H9 (cell line): Measurements from ENCODE around the gene PRUNE2. TPM values are rescaled to one million over a fixed set of nuclear protein-coding genes. Genes with fewer than 3 reads are reported as not detected.

Source experiments
- DNase-seq: peaks from one replicate; pipeline ENCODE4 v3.0.0-alpha.2; 2017
- H2AFZ ChIP-seq: one replicate; pipeline ENCODE4 v1.6.1; 2013; ENCODE audit warnings: mild to moderate bottlenecking, low read length, control low read depth, moderate library complexity
- H2AK5ac ChIP-seq: 2 replicates; pipeline ENCODE4 v1.6.1; 2013; ENCODE audit warnings: low read length, control low read depth, mixed read lengths; ENCODE audit not compliant: insufficient read length
- H2BK120ac ChIP-seq: one replicate; pipeline ENCODE4 v1.6.1; 2013; ENCODE audit warnings: low read depth, mild to moderate bottlenecking, low read length, control low read depth, inconsistent platforms; ENCODE audit not compliant: poor library complexity, severe bottlenecking
- H2BK12ac ChIP-seq: 2 replicates; pipeline ENCODE4 v1.6.1; 2013; ENCODE audit warnings: low read length, control low read depth, mixed read lengths, low read depth; ENCODE audit not compliant: insufficient read length
- H2BK15ac ChIP-seq: 2 replicates; pipeline ENCODE4 v1.6.1; 2013; ENCODE audit warnings: low read depth, low read length, control low read depth
- H2BK20ac ChIP-seq: one replicate; pipeline ENCODE4 v1.6.1; 2013; ENCODE audit warnings: low read depth, mild to moderate bottlenecking, low read length, control low read depth, inconsistent platforms; ENCODE audit not compliant: poor library complexity, severe bottlenecking
- H2BK5ac ChIP-seq: 2 replicates; pipeline ENCODE4 v1.6.1; 2013; ENCODE audit warnings: low read length, control low read depth, mixed read lengths; ENCODE audit not compliant: insufficient read length
- H3K14ac ChIP-seq: 2 replicates; pipeline ENCODE4 v1.6.1; 2013; ENCODE audit warnings: low read length, control low read depth; ENCODE audit not compliant: insufficient read depth
- H3K18ac ChIP-seq: 2 replicates; pipeline ENCODE4 v1.6.1; 2013; ENCODE audit warnings: low read depth, mild to moderate bottlenecking, mixed read lengths, low read length, control low read depth; ENCODE audit not compliant: insufficient read length
- H3K23ac ChIP-seq: 2 replicates; pipeline ENCODE4 v1.6.1; 2013; ENCODE audit warnings: low read length, control low read depth, mixed read lengths, low read depth; ENCODE audit not compliant: insufficient read length
- H3K23me2 ChIP-seq: 2 replicates; pipeline ENCODE4 v1.6.1; 2013; ENCODE audit warnings: low read depth, mild to moderate bottlenecking, mixed read lengths, low read length, control low read depth; ENCODE audit not compliant: insufficient read length, poor library complexity, severe bottlenecking
- H3K27ac ChIP-seq: 2 replicates; pipeline ENCODE4 v1.5.1; 2013; ENCODE audit warnings: low read length, control low read depth, mixed read lengths, low read depth; ENCODE audit not compliant: insufficient read length
- H3K27me3 ChIP-seq: 2 replicates; pipeline ENCODE4 v1.6.1; 2013; ENCODE audit warnings: low read length, control low read depth, inconsistent platforms; ENCODE audit not compliant: insufficient read depth
- H3K4ac ChIP-seq: 2 replicates; pipeline ENCODE4 v1.6.1; 2013; ENCODE audit warnings: low read depth, mild to moderate bottlenecking, control low read depth, inconsistent platforms, low read length, moderate library complexity
- H3K4me1 ChIP-seq: 2 replicates; pipeline ENCODE4 v1.6.1; 2013; ENCODE audit warnings: low read length, control low read depth, inconsistent platforms; ENCODE audit not compliant: insufficient read depth
- H3K4me2 ChIP-seq: 2 replicates; pipeline ENCODE4 v1.6.1; 2013; ENCODE audit warnings: low read length, control low read depth, mixed read lengths; ENCODE audit not compliant: insufficient read length, insufficient read depth
- H3K56ac ChIP-seq: 2 replicates; pipeline ENCODE4 v1.6.1; 2013; ENCODE audit warnings: low read depth, mild to moderate bottlenecking, mixed read lengths, low read length, control low read depth; ENCODE audit not compliant: insufficient read length
- H3K79me1 ChIP-seq: 2 replicates; pipeline ENCODE4 v1.6.1; 2013; ENCODE audit warnings: low read depth, mild to moderate bottlenecking, moderate library complexity, low read length, control low read depth, inconsistent platforms; ENCODE audit not compliant: insufficient read depth, poor library complexity, severe bottlenecking
- H3K79me2 ChIP-seq: 2 replicates; pipeline ENCODE4 v1.6.1; 2013; ENCODE audit warnings: low read length, control low read depth, inconsistent platforms; ENCODE audit not compliant: insufficient read depth
- H3K9ac ChIP-seq: 2 replicates; pipeline ENCODE4 v1.6.1; 2013; ENCODE audit warnings: low read length, control low read depth, mixed read lengths; ENCODE audit not compliant: insufficient read length; ENCODE audit errors: extremely low read depth
- H3K9me3 ChIP-seq: one replicate; pipeline ENCODE4 v1.6.1; 2013; ENCODE audit warnings: low read depth, low read length, inconsistent platforms; ENCODE audit not compliant: control insufficient read depth
- H3T11ph ChIP-seq: one replicate; pipeline ENCODE4 v1.6.1; 2013; ENCODE audit warnings: mild to moderate bottlenecking, low read length, control low read depth, inconsistent platforms
- H4K20me1 ChIP-seq: one replicate; pipeline ENCODE4 v1.6.1; 2013; ENCODE audit not compliant: control insufficient read depth, insufficient read length, insufficient read depth
- H4K5ac ChIP-seq: 2 replicates; pipeline ENCODE4 v1.6.1; 2013; ENCODE audit warnings: low read depth, mild to moderate bottlenecking, mixed read lengths, low read length, control low read depth; ENCODE audit not compliant: insufficient read length
- H4K8ac ChIP-seq: replicated peaks from 2 replicates; pipeline ENCODE4 v1.6.1; 2013; ENCODE audit warnings: low read length, control low read depth, mixed read lengths, low read depth; ENCODE audit not compliant: insufficient read length
- H4K91ac ChIP-seq: 2 replicates; pipeline ENCODE4 v1.6.1; 2013; ENCODE audit warnings: low read depth, mild to moderate bottlenecking, moderate library complexity, mixed read lengths, low read length, control low read depth; ENCODE audit not compliant: insufficient read length
- H3K27ac Mint-ChIP-seq, 3 experiments: 2 replicates in 2 of 3; 3 replicates in 1 of 3; pipeline ENCODE4 v1.8.0; 2020 to 2021; ENCODE audit warnings: mixed read lengths in 3 of 3, mild to moderate bottlenecking in 1 of 3, moderate library complexity in 1 of 3
- H3K27me3 Mint-ChIP-seq: 2 replicates; pipeline ENCODE4 v1.8.0; 2021; ENCODE audit warnings: low read depth, mild to moderate bottlenecking, moderate library complexity, mixed read lengths
- H3K36me3 Mint-ChIP-seq, 3 experiments: 2 replicates in 2 of 3; 3 replicates in 1 of 3; pipeline ENCODE4 v1.8.0; 2020 to 2021; ENCODE audit warnings: low read depth in 3 of 3, mixed read lengths in 3 of 3; ENCODE audit not compliant: insufficient read depth in 1 of 3
- H3K4me1 Mint-ChIP-seq, 2 experiments: 2 replicates each; pipeline ENCODE4 v1.8.0; 2020; ENCODE audit warnings: mixed read lengths in 2 of 2
- H3K4me3 Mint-ChIP-seq, 2 experiments: 2 replicates in 1 of 2; 3 replicates in 1 of 2; pipeline ENCODE4 v1.8.0; 2020 to 2021; ENCODE audit warnings: mild to moderate bottlenecking in 2 of 2, mixed read lengths in 2 of 2, moderate library complexity in 1 of 2
- H3K9me3 Mint-ChIP-seq, 2 experiments: 2 replicates in 1 of 2; 3 replicates in 1 of 2; pipeline ENCODE4 v1.8.0; 2020; ENCODE audit warnings: mild to moderate bottlenecking in 2 of 2, mixed read lengths in 2 of 2, moderate library complexity in 1 of 2
- CTCF ChIP-seq: fragments of 200-600 bp; sonication (generic); conservative IDR thresholded peaks from 3 replicates; pipeline ENCODE4 v1.8.0; 2021; ENCODE audit warnings: antibody characterized with exemption, mild to moderate bottlenecking
- WGBS: extraction: QIAGEN DNeasy Blood & Tissue Kit; methylation state at CpG from one replicate; pipeline ENCODE4 v1.1.7; 2013; ENCODE audit warnings: missing lambda C conversion rate, low lambda C conversion rate, mixed read lengths; ENCODE audit not compliant: insufficient read length; ENCODE audit errors: extremely low coverage; 5-methylcytosine and 5-hydroxymethylcytosine counted together
- total RNA-seq: library from RNA; stranded (reverse); gene quantifications from 2 replicates; pipeline ENCODE4 v1.2.1, GENCODE V29; 2021

Gene PRUNE2
- total RNA-seq, 1 experiment from 2014 or later, result 12.1 TPM

- no peak for TF ChIP-seq CTCF
- Mint-ChIP-seq H3K4me3 (no peak overlapping the region), H3K9me3 (no peaks in the 10 kb centered on the region), H3K27ac (no peak overlapping the region), H3K36me3 (no peaks in the 10 kb centered on the region), H3K4me1 (no peaks in the 10 kb centered on the region), H3K27me3 (no peaks in the 10 kb centered on the region; the same call in 1 of the 2 replicates)
- Histone ChIP-seq H3K79me1 (no peaks in the 10 kb centered on the region), H3K14ac (no peak overlapping the region), H3K27ac (no peak overlapping the region), H3K9ac (no peak overlapping the region), H3K18ac (no peak overlapping the region), H3K27me3 (no peaks in the 10 kb centered on the region), H3T11ph (no peak overlapping the region), H3K56ac (no peak overlapping the region), H3K23ac (no peak overlapping the region), H3K4ac (no peak overlapping the region), H3K4me1 (no peaks in the 10 kb centered on the region), H3K79me2 (no peaks in the 10 kb centered on the region), H2BK12ac (no peak overlapping the region), H4K8ac (no peak overlapping the region), H2BK20ac (no peak overlapping the region), H2BK15ac (no peak overlapping the region), H4K91ac (no peak overlapping the region), H2AK5ac (no peak overlapping the region), H2BK5ac (no peak overlapping the region), H2BK120ac (no peak overlapping the region), H3K4me2 (no peak overlapping the region), H3K23me2 (no peaks in the 10 kb centered on the region), H3K9me3 (no peaks in the 10 kb centered on the region), H2AFZ (no peak overlapping the region), H4K5ac (no peak overlapping the region), H4K20me1 (no peaks in the 10 kb centered on the region)
- no peak for DNase-seq
- no CpG with 5 or more reads among the region's 3 CpGs for WGBS
These were observed 176.8 kb downstream of the PRUNE2 start for GRCh38 chr9:76729116-76729515.
